Bronchial epithelial cell (primary cell): ENCODE data around the gene DNAJB6. TPM values are rescaled to one million over a fixed set of nuclear protein-coding genes. Genes with fewer than 3 reads are reported as not detected.

Experiments used
- DNase-seq: peaks from one replicate; pipeline ENCODE4 v3.0.0-alpha.2; 2010; ENCODE audit warnings: low read depth
- FAIRE-seq: peaks from 2 replicates; lab custom pipeline; 2011; peaks lifted over from hg19 to GRCh38; lab: Jason Lieb, UNC
- H3K27me3 ChIP-seq: 2 replicates; pipeline ENCODE4 v1.5.1; 2011; ENCODE audit warnings: low read length; ENCODE audit not compliant: control insufficient read depth, insufficient read depth
- H3K36me3 ChIP-seq: 2 replicates; pipeline ENCODE4 v1.5.1; 2011; ENCODE audit warnings: low read length; ENCODE audit not compliant: control insufficient read depth, insufficient read depth
- H3K4me3 ChIP-seq: 2 replicates; pipeline ENCODE4 v1.5.1; 2011; ENCODE audit warnings: mild to moderate bottlenecking, low read depth, low read length, control low read depth
- total RNA-seq: library from RNA; depleted of rRNA; stranded (reverse); fragments of >200 nt; gene quantifications from 2 replicates; pipeline ENCODE4 v1.2.1, GENCODE V29; 2014
- TF ChIP-seq, protein P1 (sequence below): IDR thresholded peaks from 2 replicates; pipeline ENCODE4 v1.5.1; 2011; ENCODE audit warnings: mild to moderate bottlenecking, moderate library complexity, low read length, control low read depth, inconsistent platforms; ENCODE audit not compliant: insufficient read depth, severe bottlenecking

The DNAJB6 gene
- total RNA-seq, 1 donor from 2014 or later = 87.9 TPM

DNA sequence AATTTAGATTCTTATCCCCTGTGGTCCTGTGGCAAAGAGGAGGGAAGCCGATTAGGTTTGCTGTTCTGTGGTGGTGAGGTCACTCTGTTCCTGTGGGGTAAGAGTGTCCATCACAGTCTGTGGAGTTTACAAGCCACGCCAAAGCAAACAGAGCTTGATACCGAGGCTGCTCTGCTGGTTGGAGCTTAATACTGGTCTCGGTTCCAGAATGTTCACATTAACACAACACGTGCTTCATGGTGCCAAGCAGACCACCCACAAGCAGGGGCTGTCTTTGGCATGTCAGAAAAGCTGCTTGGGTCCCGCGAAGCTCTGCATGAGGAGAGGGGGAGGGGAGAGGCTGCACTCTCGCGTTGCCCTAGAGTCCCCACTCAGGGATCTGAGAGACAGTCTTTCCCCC is 47.5 kb downstream of the DNAJB6 start:
- Histone ChIP-seq H3K36me3 (peaks cover 9% of the 10 kb centered on the region), H3K27me3 (no peaks in the 10 kb centered on the region), H3K4me3 (no peak overlapping the region)
- TF ChIP-seq, protein P1, sequence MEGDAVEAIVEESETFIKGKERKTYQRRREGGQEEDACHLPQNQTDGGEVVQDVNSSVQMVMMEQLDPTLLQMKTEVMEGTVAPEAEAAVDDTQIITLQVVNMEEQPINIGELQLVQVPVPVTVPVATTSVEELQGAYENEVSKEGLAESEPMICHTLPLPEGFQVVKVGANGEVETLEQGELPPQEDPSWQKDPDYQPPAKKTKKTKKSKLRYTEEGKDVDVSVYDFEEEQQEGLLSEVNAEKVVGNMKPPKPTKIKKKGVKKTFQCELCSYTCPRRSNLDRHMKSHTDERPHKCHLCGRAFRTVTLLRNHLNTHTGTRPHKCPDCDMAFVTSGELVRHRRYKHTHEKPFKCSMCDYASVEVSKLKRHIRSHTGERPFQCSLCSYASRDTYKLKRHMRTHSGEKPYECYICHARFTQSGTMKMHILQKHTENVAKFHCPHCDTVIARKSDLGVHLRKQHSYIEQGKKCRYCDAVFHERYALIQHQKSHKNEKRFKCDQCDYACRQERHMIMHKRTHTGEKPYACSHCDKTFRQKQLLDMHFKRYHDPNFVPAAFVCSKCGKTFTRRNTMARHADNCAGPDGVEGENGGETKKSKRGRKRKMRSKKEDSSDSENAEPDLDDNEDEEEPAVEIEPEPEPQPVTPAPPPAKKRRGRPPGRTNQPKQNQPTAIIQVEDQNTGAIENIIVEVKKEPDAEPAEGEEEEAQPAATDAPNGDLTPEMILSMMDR = no peak
- DNase-seq (no peak), FAIRE-seq (no peak)

DNA sequence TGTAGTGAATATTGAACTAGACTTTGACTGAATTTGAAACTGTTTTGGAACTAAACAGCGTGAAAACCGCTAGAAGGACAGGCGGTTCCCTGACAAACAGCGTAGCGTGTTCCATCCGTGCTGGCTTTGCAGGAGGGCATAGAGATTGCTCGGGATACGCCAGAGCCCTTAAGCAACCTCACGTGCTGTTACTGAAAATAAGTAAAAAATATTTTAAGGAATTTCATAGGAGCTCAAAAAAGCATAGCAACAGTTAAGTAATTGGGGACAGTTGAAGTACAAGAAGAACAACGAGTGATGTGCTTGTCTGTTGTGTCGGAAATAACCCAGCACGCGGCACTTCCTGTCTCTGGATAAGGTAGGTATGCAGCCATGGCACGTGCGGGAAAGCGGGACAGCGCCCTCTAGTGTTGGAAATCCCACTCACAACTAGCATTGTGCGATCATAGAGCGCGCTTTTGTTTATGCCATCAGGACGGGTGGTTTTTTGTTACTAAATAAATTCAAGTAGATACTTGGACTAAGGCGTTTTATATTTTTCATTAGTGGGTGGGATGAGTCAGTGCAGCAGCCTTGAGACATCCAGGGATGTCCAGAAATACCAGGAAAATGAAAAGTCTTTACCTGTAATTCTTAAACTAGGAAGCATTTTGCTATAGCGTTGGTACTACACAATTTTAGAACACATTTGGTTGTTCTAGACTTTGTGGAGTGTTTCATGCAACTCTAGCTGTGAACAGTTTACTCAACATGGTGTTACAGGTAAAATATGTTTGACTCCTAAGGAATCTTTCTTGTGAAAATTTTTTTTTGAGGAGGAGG is 50.4 kb downstream of the DNAJB6 start:
- Histone ChIP-seq H3K36me3 (peaks cover 11% of the 10 kb centered on the region), H3K27me3 (no peaks in the 10 kb centered on the region), H3K4me3 (no peak overlapping the region)
- DNase-seq (peak; percentile 68), FAIRE-seq (no peak)
- TF ChIP-seq, protein P1 = peak; percentile 83

- Histone ChIP-seq H3K36me3 (peaks cover 10% of the 10 kb centered on the region), H3K4me3 (no peak overlapping the region), H3K27me3 (no peaks in the 10 kb centered on the region)
- TF ChIP-seq, protein P1 = no peak
- FAIRE-seq (no peak), DNase-seq (no peak)
Observed at GRCh38 chr7:157388301-157388700, 51.5 kb downstream of the DNAJB6 start.

DNA sequence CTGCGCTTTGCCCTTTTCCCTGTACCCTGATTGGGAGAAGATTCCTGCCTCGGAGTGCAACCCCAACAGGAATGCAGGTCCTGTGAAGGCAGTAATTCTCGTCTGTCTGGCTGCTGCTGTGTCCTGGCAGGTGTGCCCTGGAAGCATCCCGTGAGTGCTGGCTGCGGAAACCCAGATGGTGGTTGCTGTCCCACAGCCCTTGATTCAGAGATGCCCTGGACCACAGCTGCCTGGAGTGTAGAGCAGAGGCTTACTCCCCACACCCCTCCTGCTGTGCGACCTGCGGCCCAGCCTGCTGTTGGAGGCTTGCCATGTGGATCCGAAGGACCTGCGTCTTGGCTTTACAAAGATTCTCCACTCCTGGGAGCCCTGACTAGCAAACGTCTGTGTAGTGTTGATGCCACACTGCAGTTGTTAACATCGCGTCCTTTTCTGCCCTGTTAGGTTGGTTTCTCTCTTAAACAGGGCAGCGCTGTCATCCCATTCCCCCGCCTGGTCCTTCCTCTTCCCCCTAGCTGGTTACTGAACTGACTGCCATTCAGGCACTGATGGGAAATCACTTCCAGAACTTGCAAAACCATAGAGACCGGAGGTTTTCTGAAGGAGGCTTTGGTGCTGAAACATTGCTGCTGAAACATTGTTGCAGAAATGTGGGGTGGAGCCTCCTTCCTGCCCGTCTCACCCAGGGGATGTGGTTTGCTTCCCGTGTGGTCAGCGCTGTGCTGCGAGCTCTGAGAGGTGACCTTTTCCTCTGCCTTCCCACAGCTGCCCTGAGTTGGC is 53.3 kb downstream of the DNAJB6 start:
- Histone ChIP-seq H3K27me3 (no peaks in the 10 kb centered on the region), H3K4me3 (no peak overlapping the region), H3K36me3 (peaks cover 7% of the 10 kb centered on the region)
- DNase-seq (no peak), FAIRE-seq (no peak)
- TF ChIP-seq, protein P1 = no peak

DNA sequence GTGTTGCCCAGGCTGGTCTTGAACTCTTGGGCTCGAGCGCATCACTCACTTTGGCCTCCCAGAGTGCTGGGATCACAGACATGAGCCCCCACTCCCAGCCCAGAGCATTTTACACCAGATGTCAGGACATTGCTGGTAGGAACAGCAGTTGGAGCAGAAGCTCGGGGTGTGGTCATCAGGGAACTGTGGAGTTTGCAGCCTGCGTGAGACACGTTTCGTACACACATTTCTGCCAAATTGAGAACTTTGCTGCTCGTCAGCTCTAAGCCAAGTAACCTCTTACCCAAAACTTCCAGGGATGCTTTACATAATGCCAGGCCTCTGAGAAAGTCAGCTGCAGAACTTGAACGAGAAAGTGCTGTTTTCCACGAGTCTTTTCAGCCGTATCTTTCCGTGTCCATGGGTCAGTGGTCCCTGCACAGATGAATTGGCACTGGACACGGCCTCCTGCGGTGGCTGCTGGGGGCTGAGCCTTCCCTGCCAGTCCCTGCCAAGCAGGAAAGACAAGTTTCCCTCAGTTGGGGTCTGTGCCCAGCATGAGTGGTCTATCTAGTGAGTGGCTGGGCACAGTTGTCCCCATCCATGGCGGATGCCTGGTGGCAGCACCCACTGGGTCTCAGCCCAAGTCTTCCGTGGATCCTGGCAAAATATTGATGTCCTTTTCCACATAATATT is 54.4 kb downstream of the DNAJB6 start:
- TF ChIP-seq, protein P1 = no peak
- H3K27me3 ChIP-seq = no peaks in the 10 kb centered on the region
- DNase-seq = no peak
- no peak for FAIRE-seq
- H3K36me3 ChIP-seq = peaks cover 7% of the 10 kb centered on the region
- H3K4me3 ChIP-seq = no peak overlapping the region
